H1 (cell line): ENCODE results near the gene GJC2. TPM values are rescaled to one million over a fixed set of nuclear protein-coding genes. Genes with fewer than 3 reads are reported as not detected.

ENCODE experiments used
- CTCF ChIA-PET: fragments of 300-600 bp; sonication (Branson Sonifier 250); formaldehyde crosslinking; loops from one replicate; lab custom pipeline; 2021; ENCODE audit not compliant: partially characterized antibody; lab: Charles Lee
- POLR2A ChIA-PET: fragments of 300-600 bp; sonication (Branson Sonifier 250); formaldehyde crosslinking; loops from one replicate; lab custom pipeline; 2021; ENCODE audit warnings: inconsistent platforms; ENCODE audit not compliant: partially characterized antibody; lab: Charles Lee
- DNase-seq, 2 experiments: peaks; one replicate each; pipeline versions ENCODE4 v3.0.0 to v3.0.0-alpha.2; 2010 to 2022; ENCODE audit warnings: low spot score in 2 of 2, low read depth in 1 of 2, mixed read lengths in 1 of 2
- FAIRE-seq: peaks from 2 replicates; lab custom pipeline; 2011; peaks lifted over from hg19 to GRCh38; lab: Jason Lieb, UNC
- H2AFZ ChIP-seq: 2 replicates; pipeline ENCODE4 v1.8.1; 2012; ENCODE audit warnings: low read length, inconsistent platforms
- H2AK5ac ChIP-seq: 2 replicates; pipeline ENCODE4 v1.6.1; 2013; ENCODE audit warnings: low read depth, low read length
- H2BK120ac ChIP-seq: replicated peaks from 2 replicates; pipeline ENCODE3; 2013; ENCODE audit warnings: low read depth, low read length, inconsistent platforms
- H2BK12ac ChIP-seq: 2 replicates; pipeline ENCODE4 v1.6.1; 2013; ENCODE audit warnings: low read depth, low read length
- H2BK15ac ChIP-seq: 2 replicates; pipeline ENCODE4 v1.6.1; 2013; ENCODE audit warnings: low read length
- H2BK20ac ChIP-seq: 2 replicates; pipeline ENCODE4 v1.6.1; 2013; ENCODE audit warnings: low read length
- H2BK5ac ChIP-seq: 2 replicates; pipeline ENCODE4 v1.6.1; 2013; ENCODE audit warnings: low read depth, low read length
- H3K14ac ChIP-seq: 2 replicates; pipeline ENCODE4 v1.6.1; 2013; ENCODE audit warnings: inconsistent platforms; ENCODE audit not compliant: insufficient read length
- H3K18ac ChIP-seq: 2 replicates; pipeline ENCODE4 v1.6.1; 2013; ENCODE audit warnings: low read length; ENCODE audit errors: extremely low read depth
- H3K23ac ChIP-seq: 2 replicates; pipeline ENCODE4 v1.6.1; 2013; ENCODE audit warnings: inconsistent platforms; ENCODE audit not compliant: insufficient read length
- H3K23me2 ChIP-seq: 2 replicates; pipeline ENCODE4 v1.6.1; 2013; ENCODE audit warnings: low read depth, low read length
- H3K27ac ChIP-seq: 2 replicates; pipeline ENCODE4 v1.6.1; 2011; ENCODE audit warnings: low read depth, low read length, inconsistent platforms
- H3K27me3 ChIP-seq, 4 experiments: replicated peaks in 1 of 4; 1 replicate in 1 of 4; 2 replicates in 3 of 4; pipeline versions ENCODE4 v1.6.1 to v1.8.1; 2011 to 2013; ENCODE audit warnings: low read length in 3 of 4, mild to moderate bottlenecking in 3 of 4, inconsistent platforms in 2 of 4, mixed read lengths in 2 of 4, moderate library complexity in 1 of 4; ENCODE audit not compliant: control insufficient read depth in 3 of 4, insufficient read depth in 3 of 4; ENCODE audit errors: extremely low read depth in 1 of 4
- H3K36me3 ChIP-seq, 4 experiments: 2 replicates each; pipeline versions ENCODE4 v1.6.1 to v1.8.1; 2011 to 2013; ENCODE audit warnings: mild to moderate bottlenecking in 4 of 4, low read length in 3 of 4, moderate library complexity in 2 of 4, control low read depth in 1 of 4, inconsistent platforms in 1 of 4; ENCODE audit not compliant: insufficient read depth in 4 of 4, control insufficient read depth in 2 of 4
- H3K4ac ChIP-seq: replicated peaks from 2 replicates; pipeline ENCODE3; 2013; ENCODE audit warnings: low read length, low read depth, mixed read lengths, inconsistent platforms; ENCODE audit not compliant: insufficient read length
- H3K4me1 ChIP-seq, 4 experiments: replicated peaks in 1 of 4; 1 replicate in 1 of 4; 2 replicates in 3 of 4; pipeline versions ENCODE4 v1.6.1 to v1.8.1; 2011 to 2013; ENCODE audit warnings: low read length in 3 of 4, inconsistent platforms in 2 of 4, mixed read lengths in 1 of 4; ENCODE audit not compliant: insufficient read depth in 4 of 4, control insufficient read depth in 3 of 4
- H3K4me2 ChIP-seq, 2 experiments: 2 replicates each; pipeline versions ENCODE4 v1.6.1 to v1.8.1; 2011 to 2013; ENCODE audit warnings: low read depth in 2 of 2, low read length in 2 of 2, control low read depth in 1 of 2, inconsistent platforms in 1 of 2, mild to moderate bottlenecking in 1 of 2; ENCODE audit not compliant: insufficient read depth in 1 of 2
- H3K4me3 ChIP-seq, 4 experiments: fragments of 200-600, 300-600 bp in 1 of 4; sonication (generic), shearing (Covaris generic), sonication (Bioruptor Twin) in 1 of 4; 2 replicates each; pipeline versions ENCODE4 v1.5.1 to v1.8.1; 2011 to 2016; ENCODE audit warnings: low read length in 4 of 4, low read depth in 3 of 4, control low read depth in 2 of 4, inconsistent platforms in 2 of 4, mild to moderate bottlenecking in 2 of 4, mixed read lengths in 1 of 4, moderate library complexity in 1 of 4; ENCODE audit not compliant: insufficient read depth in 2 of 4; ENCODE audit errors: extremely low read depth in 1 of 4
- H3K56ac ChIP-seq: replicated peaks from 2 replicates; pipeline ENCODE3; 2013; ENCODE audit warnings: low read depth, mild to moderate bottlenecking, mixed read lengths, low read length, inconsistent platforms; ENCODE audit not compliant: insufficient read length
- H3K79me1 ChIP-seq: 2 replicates; pipeline ENCODE4 v1.6.1; 2013; ENCODE audit warnings: low read depth, low read length, control low read depth
- H3K79me2 ChIP-seq, 2 experiments: 2 replicates each; pipeline versions ENCODE4 v1.6.1 to v1.8.1; 2012 to 2013; ENCODE audit warnings: low read length in 2 of 2, mild to moderate bottlenecking in 2 of 2, inconsistent platforms in 1 of 2; ENCODE audit not compliant: insufficient read depth in 2 of 2, control insufficient read depth in 1 of 2
- H3K9ac ChIP-seq, 4 experiments: replicated peaks in 1 of 4; 1 replicate in 1 of 4; 2 replicates in 3 of 4; pipeline versions ENCODE4 v1.6.1 to v1.8.1; 2011 to 2013; ENCODE audit warnings: low read depth in 3 of 4, low read length in 3 of 4, control low read depth in 2 of 4, mild to moderate bottlenecking in 2 of 4, moderate library complexity in 2 of 4, inconsistent platforms in 1 of 4; ENCODE audit errors: extremely low read depth in 1 of 4
- H3K9me3 ChIP-seq, 2 experiments: 2 replicates each; pipeline versions ENCODE4 v1.6.1 to v1.8.1; 2012 to 2013; ENCODE audit warnings: mild to moderate bottlenecking in 2 of 2, moderate library complexity in 2 of 2, control low read depth in 1 of 2, inconsistent platforms in 1 of 2, low read depth in 1 of 2, low read length in 1 of 2, mixed read lengths in 1 of 2; ENCODE audit not compliant: insufficient read depth in 2 of 2
- H4K20me1 ChIP-seq, 2 experiments: replicated peaks in 1 of 2; 2 replicates each; pipeline versions ENCODE3 to v1.8.1; 2011 to 2013; ENCODE audit warnings: inconsistent platforms in 2 of 2, low read length in 2 of 2, mild to moderate bottlenecking in 1 of 2; ENCODE audit not compliant: insufficient read depth in 2 of 2, control insufficient read depth in 1 of 2
- H4K5ac ChIP-seq: 2 replicates; pipeline ENCODE4 v1.6.1; 2013; ENCODE audit warnings: low read length, low read depth, mixed read lengths, inconsistent platforms; ENCODE audit not compliant: insufficient read length
- H4K8ac ChIP-seq: 2 replicates; pipeline ENCODE4 v1.8.0; 2013; ENCODE audit warnings: mild to moderate bottlenecking, moderate library complexity, low read length, inconsistent platforms; ENCODE audit not compliant: insufficient read depth; ENCODE audit errors: extremely low read depth
- H4K91ac ChIP-seq: replicated peaks from 2 replicates; pipeline ENCODE3; 2013; ENCODE audit warnings: low read length, mixed read lengths, inconsistent platforms; ENCODE audit not compliant: insufficient read length
- GABPA ChIP-seq: IDR thresholded peaks from 2 replicates; pipeline ENCODE4 v1.6.1; 2011; ENCODE audit warnings: mild to moderate bottlenecking, low read length, moderate library complexity, borderline replicate concordance; ENCODE audit not compliant: insufficient read depth
- WGBS, 2 experiments: shearing (Covaris generic) in 1 of 2; methylation state at CpG; one replicate each; pipeline versions ENCODE4 v1.1.6 to v1.1.7; 2013 to 2015; ENCODE audit warnings: low lambda C conversion rate in 2 of 2, mixed read lengths in 2 of 2, inconsistent platforms in 1 of 2, low coverage in 1 of 2, missing lambda C conversion rate in 1 of 2; ENCODE audit not compliant: insufficient replicate concordance in 2 of 2, insufficient coverage in 1 of 2, insufficient read length in 1 of 2; ENCODE audit errors: extremely low coverage in 1 of 2, missing lambda C conversion rate in 1 of 2; 5-methylcytosine and 5-hydroxymethylcytosine counted together
- polyA plus RNA-seq, 7 experiments: library from polyadenylated mRNA; depleted of rRNA in 3 of 7; stranded (reverse) in 5 of 7; unstranded in 2 of 7; fragments of >200 nt in 5 of 7; fragments of 200-250 nt in 2 of 7; gene quantifications; 1 replicate in 5 of 7; 2 replicates in 1 of 7; 4 replicates in 1 of 7; pipeline versions ENCODE4 v1.2.1 to v1.2.3, GENCODE V29; 2011 to 2013; ENCODE audit warnings: missing spikeins in 2 of 7, mixed read lengths in 2 of 7
- total RNA-seq: library from RNA; stranded (reverse); fragmentation: NEBNext Ultra II Directional; extraction: Animal tissue kit (Norgen Biotek cat#: 25700); gene quantifications from 2 replicates; pipeline ENCODE4 v1.2.1, GENCODE V29; 2021

Gene GJC2
- total and polyA plus RNA-seq, 2 of the 8 experiments (the other 6 are each of a cell fraction or from before 2014, with no cell fraction given), result 0.17 to 0.54 TPM

- peaks cover 2% of the 10 kb centered on the region in 2 experiments for H4K20me1 ChIP-seq
- no peak overlapping the region for H3K18ac ChIP-seq
- no peak overlapping the region for H2AFZ ChIP-seq
- H4K91ac ChIP-seq, result no peak overlapping the region
- no peak overlapping the region for H3K4me3 ChIP-seq
- H2AK5ac ChIP-seq, result no peak overlapping the region
- H3K27me3 ChIP-seq, result peaks cover 2 to 31% (median 14%) of the 10 kb centered on the region in 4 experiments; a peak in 6 of 7 replicates
- WGBS, 2 experiments, result 88% methylated on average over 8 of the region's 8 CpGs; no CpG with 5 or more reads in 1 of the 2 experiments
- H4K8ac ChIP-seq, result no peak overlapping the region; the same call in 1 of the 2 replicates
- H2BK5ac ChIP-seq, result no peak overlapping the region
- peaks cover 5% of the 10 kb centered on the region; the same call in 1 of the 2 replicates for H3K23me2 ChIP-seq
- no peak overlapping the region for H2BK20ac ChIP-seq
- no peak overlapping the region for H3K9ac ChIP-seq
- no peak overlapping the region for H3K56ac ChIP-seq
- no peaks in the 10 kb centered on the region for H3K79me1 ChIP-seq
- POLR2A ChIA-PET, result no interaction called here
- no peaks in the 10 kb centered on the region for H3K9me3 ChIP-seq
- no peak overlapping the region for H2BK120ac ChIP-seq
- H3K4me1 ChIP-seq, result peaks cover 0 to 3% (median 2%) of the 10 kb centered on the region in 4 experiments; a peak in 3 of 7 replicates
- DNase-seq (no peak), FAIRE-seq (no peak)
- H2BK15ac ChIP-seq, result no peak overlapping the region
- H3K27ac ChIP-seq, result no peak overlapping the region
- no peak overlapping the region for H3K4ac ChIP-seq
- no peak overlapping the region for H3K14ac ChIP-seq
- H2BK12ac ChIP-seq, result no peak overlapping the region
- H3K79me2 ChIP-seq, result no peaks in the 10 kb centered on the region
- H3K23ac ChIP-seq, result no peak overlapping the region
- no peaks in the 10 kb centered on the region for H3K36me3 ChIP-seq
- CTCF ChIA-PET, result no interaction called here
- H3K4me2 ChIP-seq, result no peak overlapping the region
- no peak overlapping the region for H4K5ac ChIP-seq
- TF ChIP-seq GABPA, result no peak
- TF ChIP-seq, all 59 proteins: peak for 0
Observed at GRCh38 chr1:228207381-228207810, 57.7 kb downstream of the GJC2 start.
